OCI-LY7 (cell line): ENCODE data around the gene ANKRD37.

ENCODE experiments used
- EZH2phosphoT487 ChIP-seq: fragments of 200-600 bp; sonication (generic); IDR thresholded peaks from 2 replicates; pipeline ENCODE4 v1.6.1; 2018; ENCODE audit warnings: low read depth, borderline replicate concordance, mild to moderate bottlenecking, mixed run types, antibody characterized with exemption, low read length, moderate library complexity, mixed read lengths
- TF ChIP-seq, protein P1 (sequence below): fragments of 200-600 bp; sonication (generic); conservative IDR thresholded peaks from 2 replicates; pipeline ENCODE4 v1.5.1; 2014; ENCODE audit warnings: mild to moderate bottlenecking, antibody characterized with exemption, low read length, moderate library complexity, mixed read lengths

- TF ChIP-seq, protein P1, sequence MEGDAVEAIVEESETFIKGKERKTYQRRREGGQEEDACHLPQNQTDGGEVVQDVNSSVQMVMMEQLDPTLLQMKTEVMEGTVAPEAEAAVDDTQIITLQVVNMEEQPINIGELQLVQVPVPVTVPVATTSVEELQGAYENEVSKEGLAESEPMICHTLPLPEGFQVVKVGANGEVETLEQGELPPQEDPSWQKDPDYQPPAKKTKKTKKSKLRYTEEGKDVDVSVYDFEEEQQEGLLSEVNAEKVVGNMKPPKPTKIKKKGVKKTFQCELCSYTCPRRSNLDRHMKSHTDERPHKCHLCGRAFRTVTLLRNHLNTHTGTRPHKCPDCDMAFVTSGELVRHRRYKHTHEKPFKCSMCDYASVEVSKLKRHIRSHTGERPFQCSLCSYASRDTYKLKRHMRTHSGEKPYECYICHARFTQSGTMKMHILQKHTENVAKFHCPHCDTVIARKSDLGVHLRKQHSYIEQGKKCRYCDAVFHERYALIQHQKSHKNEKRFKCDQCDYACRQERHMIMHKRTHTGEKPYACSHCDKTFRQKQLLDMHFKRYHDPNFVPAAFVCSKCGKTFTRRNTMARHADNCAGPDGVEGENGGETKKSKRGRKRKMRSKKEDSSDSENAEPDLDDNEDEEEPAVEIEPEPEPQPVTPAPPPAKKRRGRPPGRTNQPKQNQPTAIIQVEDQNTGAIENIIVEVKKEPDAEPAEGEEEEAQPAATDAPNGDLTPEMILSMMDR = no peak
- TF ChIP-seq EZH2phosphoT487 = no peak
Observed at GRCh38 chr4:185435466-185435865, 38.8 kb downstream of the ANKRD37 start.
